ENCODE results near the gene IL22RA1. TPM values are rescaled to one million over a fixed set of nuclear protein-coding genes. Genes with fewer than 3 reads are reported as not detected.

Gene IL22RA1
- total RNA-seq, 2 experiments from 2014 or later = not detected

- Histone ChIP-seq H3K36me3 (ENCODE audit: insufficient read depth, low read length) (peaks cover 64% of the 10 kb centered on the region), H3K9me2 (ENCODE audit: insufficient read depth, low read length) (no peaks in the 10 kb centered on the region), H3K4me1 (ENCODE audit: insufficient read depth, low read length, poor library complexity, severe bottlenecking) (peaks cover 33% of the 10 kb centered on the region), H2AFZ (ENCODE audit: low read length) (no peak overlapping the region), H3K79me2 (ENCODE audit: insufficient read depth, low read depth, low read length) (no peaks in the 10 kb centered on the region), H3K4me2 (ENCODE audit: low read length) (no peak overlapping the region), H3K4me3 (ENCODE audit: low read depth, low read length, poor library complexity, severe bottlenecking) (no peak overlapping the region), H3K9me3 (ENCODE audit: low read length) (no peaks in the 10 kb centered on the region), H3K27ac (ENCODE audit: low read depth, low read length, poor library complexity, severe bottlenecking) (no peak overlapping the region), H4K20me1 (ENCODE audit: insufficient read depth, low read length) (no peaks in the 10 kb centered on the region)
- BruUV-seq (replicated peaks) = no TSS peak
- peak; percentile 16 for DNase-seq (ENCODE audit: low spot score)
- CTCF ChIA-PET (ENCODE audit: unreplicated experiment) = interaction anchor here (0.9 kb wide), 1 partner anchor 237 kb away, joined by 4 read pairs; no protein-coding TSS in a partner anchor
- POLR2A ChIA-PET = interaction anchor here (0.6 to 1.8 kb wide), 3 partner anchors 11 to 236 kb away, joined by 3 to 4 read pairs (median 4); no protein-coding TSS in a partner anchor
- intact Hi-C loops (cut with micrococcal nuclease; ENCODE audit: unreplicated experiment) = no loop called here
- TF ChIP-seq, protein P1, sequence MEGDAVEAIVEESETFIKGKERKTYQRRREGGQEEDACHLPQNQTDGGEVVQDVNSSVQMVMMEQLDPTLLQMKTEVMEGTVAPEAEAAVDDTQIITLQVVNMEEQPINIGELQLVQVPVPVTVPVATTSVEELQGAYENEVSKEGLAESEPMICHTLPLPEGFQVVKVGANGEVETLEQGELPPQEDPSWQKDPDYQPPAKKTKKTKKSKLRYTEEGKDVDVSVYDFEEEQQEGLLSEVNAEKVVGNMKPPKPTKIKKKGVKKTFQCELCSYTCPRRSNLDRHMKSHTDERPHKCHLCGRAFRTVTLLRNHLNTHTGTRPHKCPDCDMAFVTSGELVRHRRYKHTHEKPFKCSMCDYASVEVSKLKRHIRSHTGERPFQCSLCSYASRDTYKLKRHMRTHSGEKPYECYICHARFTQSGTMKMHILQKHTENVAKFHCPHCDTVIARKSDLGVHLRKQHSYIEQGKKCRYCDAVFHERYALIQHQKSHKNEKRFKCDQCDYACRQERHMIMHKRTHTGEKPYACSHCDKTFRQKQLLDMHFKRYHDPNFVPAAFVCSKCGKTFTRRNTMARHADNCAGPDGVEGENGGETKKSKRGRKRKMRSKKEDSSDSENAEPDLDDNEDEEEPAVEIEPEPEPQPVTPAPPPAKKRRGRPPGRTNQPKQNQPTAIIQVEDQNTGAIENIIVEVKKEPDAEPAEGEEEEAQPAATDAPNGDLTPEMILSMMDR (conservative IDR thresholded peaks at IDR 0.05; ENCODE audit: low read length) = peak; percentile 52
- no peak for TF ChIP-seq EZH2phosphoT487 (IDR thresholded peaks at IDR 0.05; ENCODE audit: borderline replicate concordance, low read depth, low read length)
Observed at GRCh38 chr1:24155011-24155782, 12.3 kb upstream of the IL22RA1 start.

DNA sequence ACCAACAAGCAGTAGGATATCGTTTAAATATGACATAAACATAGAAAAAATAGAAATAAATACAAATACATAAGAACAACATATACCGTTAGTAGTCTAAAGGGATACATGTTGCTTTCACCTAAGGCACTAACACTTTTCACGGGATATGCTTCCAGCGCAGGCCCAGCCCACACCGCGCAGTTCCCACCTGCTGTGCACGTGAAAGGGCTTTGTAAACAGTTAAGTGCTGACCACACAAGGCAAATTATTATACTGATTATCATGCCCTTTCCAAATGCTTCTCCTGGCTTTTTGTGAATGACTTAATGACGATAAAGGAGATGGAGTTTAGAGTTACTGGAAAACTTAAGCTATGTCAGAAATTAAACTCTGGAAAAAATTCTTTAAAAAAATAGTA is 11.3 kb upstream of the IL22RA1 start:
- Histone ChIP-seq H3K9me3 (ENCODE audit: low read length) (no peaks in the 10 kb centered on the region), H3K27ac (ENCODE audit: low read depth, low read length, poor library complexity, severe bottlenecking) (no peak overlapping the region), H3K4me2 (ENCODE audit: low read length) (no peak overlapping the region), H3K79me2 (ENCODE audit: insufficient read depth, low read depth, low read length) (no peaks in the 10 kb centered on the region), H3K9me2 (ENCODE audit: insufficient read depth, low read length) (no peaks in the 10 kb centered on the region), H3K4me3 (ENCODE audit: low read depth, low read length, poor library complexity, severe bottlenecking) (no peak overlapping the region), H4K20me1 (ENCODE audit: insufficient read depth, low read length) (no peaks in the 10 kb centered on the region), H3K36me3 (ENCODE audit: insufficient read depth, low read length) (peaks cover 54% of the 10 kb centered on the region), H3K4me1 (ENCODE audit: insufficient read depth, low read length, poor library complexity, severe bottlenecking) (peaks cover 36% of the 10 kb centered on the region), H2AFZ (ENCODE audit: low read length) (no peak overlapping the region)
- intact Hi-C loops (cut with micrococcal nuclease; ENCODE audit: unreplicated experiment) = no loop called here
- TF ChIP-seq, protein P1 (conservative IDR thresholded peaks at IDR 0.05; ENCODE audit: low read length) = no peak
- TF ChIP-seq EZH2phosphoT487 (IDR thresholded peaks at IDR 0.05; ENCODE audit: borderline replicate concordance, low read depth, low read length) = no peak
- POLR2A ChIA-PET = interaction anchor here (1.0 to 1.8 kb wide), 3 partner anchors 10 to 34 kb away, joined by 3 to 4 read pairs (median 3); no protein-coding TSS in a partner anchor
- BruUV-seq (replicated peaks) = TSS peak; percentile 57
- DNase-seq (ENCODE audit: low spot score) = no peak
- CTCF ChIA-PET (ENCODE audit: unreplicated experiment) = no interaction called here
